ENCODE measurements around the gene NOS1AP.

DNA sequence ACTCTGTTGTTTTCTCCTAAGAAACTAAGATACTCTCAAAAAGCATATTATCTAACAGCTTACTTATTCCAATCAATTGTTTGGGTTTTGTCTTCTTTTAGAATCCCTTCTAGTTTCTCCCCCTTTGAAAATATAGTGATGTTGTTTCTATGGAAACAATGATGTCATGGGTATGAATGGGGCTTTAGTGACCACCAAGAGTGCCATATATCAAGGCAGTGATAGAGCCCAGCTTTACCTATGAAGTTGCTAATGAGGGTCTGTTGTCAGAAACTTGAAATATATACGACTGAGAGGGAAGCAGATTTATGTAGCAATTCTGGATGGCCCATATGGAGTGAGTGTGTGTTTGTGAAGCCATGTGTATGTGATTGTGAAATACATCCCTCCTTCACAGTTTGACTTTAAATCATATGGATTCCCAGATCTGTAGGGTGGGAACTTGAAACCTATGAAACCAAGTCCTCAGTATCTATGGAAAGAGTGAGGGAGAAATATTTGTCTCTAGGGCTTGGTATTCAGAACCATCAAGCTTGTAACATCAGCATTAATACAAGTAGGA, 190.5 kb downstream of the NOS1AP start:
- TF ChIP-seq, protein P1, sequence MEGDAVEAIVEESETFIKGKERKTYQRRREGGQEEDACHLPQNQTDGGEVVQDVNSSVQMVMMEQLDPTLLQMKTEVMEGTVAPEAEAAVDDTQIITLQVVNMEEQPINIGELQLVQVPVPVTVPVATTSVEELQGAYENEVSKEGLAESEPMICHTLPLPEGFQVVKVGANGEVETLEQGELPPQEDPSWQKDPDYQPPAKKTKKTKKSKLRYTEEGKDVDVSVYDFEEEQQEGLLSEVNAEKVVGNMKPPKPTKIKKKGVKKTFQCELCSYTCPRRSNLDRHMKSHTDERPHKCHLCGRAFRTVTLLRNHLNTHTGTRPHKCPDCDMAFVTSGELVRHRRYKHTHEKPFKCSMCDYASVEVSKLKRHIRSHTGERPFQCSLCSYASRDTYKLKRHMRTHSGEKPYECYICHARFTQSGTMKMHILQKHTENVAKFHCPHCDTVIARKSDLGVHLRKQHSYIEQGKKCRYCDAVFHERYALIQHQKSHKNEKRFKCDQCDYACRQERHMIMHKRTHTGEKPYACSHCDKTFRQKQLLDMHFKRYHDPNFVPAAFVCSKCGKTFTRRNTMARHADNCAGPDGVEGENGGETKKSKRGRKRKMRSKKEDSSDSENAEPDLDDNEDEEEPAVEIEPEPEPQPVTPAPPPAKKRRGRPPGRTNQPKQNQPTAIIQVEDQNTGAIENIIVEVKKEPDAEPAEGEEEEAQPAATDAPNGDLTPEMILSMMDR (IDR thresholded peaks at IDR 0.05) = no peak
- no peak for TF ChIP-seq POLR2A (IDR thresholded peaks at IDR 0.05)

Data from lower leg skin (tissue), 3 donors.